ENCODE results near the gene PYROXD2. TPM values are rescaled to one million over a fixed set of nuclear protein-coding genes. Genes with fewer than 3 reads are reported as not detected.

The PYROXD2 gene
- total and polyA plus RNA-seq, 2 of the 8 experiments (the other 6 are each of a cell fraction or from before 2014, with no cell fraction given), result 3.2 to 5.4 TPM

DNA sequence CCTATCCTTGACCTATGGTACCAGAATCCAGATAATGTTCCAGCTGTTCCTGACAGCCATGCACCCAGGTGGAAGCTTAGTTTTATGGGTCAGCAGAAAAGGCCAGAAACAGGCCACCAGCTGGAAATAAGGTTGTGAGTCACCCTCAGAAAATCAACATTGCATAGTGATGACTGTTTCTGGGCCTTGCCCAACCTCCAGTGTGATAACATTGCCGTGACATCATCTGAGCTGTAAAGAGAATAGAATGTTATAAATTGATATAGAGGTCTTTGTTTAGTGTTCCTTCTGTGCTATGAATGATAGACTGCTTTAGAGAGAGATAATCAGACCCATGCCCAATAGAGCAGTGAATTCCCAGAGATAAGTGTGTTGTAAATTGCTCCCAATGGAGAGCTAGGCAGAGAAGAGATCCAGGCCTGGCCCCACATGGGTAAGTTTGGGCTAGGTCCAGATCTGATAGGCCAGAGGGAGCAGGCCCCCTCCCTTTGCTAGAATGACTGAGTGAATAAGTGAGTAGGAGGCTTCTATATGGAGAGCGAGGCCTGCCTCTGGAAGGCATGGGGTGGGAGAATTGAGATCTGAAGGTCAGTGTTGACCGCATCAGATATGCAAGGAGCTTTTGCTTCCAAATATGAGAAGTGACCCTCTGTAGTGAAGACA, 46.0 kb upstream of the PYROXD2 start (continued):
- TF ChIP-seq, protein P1, sequence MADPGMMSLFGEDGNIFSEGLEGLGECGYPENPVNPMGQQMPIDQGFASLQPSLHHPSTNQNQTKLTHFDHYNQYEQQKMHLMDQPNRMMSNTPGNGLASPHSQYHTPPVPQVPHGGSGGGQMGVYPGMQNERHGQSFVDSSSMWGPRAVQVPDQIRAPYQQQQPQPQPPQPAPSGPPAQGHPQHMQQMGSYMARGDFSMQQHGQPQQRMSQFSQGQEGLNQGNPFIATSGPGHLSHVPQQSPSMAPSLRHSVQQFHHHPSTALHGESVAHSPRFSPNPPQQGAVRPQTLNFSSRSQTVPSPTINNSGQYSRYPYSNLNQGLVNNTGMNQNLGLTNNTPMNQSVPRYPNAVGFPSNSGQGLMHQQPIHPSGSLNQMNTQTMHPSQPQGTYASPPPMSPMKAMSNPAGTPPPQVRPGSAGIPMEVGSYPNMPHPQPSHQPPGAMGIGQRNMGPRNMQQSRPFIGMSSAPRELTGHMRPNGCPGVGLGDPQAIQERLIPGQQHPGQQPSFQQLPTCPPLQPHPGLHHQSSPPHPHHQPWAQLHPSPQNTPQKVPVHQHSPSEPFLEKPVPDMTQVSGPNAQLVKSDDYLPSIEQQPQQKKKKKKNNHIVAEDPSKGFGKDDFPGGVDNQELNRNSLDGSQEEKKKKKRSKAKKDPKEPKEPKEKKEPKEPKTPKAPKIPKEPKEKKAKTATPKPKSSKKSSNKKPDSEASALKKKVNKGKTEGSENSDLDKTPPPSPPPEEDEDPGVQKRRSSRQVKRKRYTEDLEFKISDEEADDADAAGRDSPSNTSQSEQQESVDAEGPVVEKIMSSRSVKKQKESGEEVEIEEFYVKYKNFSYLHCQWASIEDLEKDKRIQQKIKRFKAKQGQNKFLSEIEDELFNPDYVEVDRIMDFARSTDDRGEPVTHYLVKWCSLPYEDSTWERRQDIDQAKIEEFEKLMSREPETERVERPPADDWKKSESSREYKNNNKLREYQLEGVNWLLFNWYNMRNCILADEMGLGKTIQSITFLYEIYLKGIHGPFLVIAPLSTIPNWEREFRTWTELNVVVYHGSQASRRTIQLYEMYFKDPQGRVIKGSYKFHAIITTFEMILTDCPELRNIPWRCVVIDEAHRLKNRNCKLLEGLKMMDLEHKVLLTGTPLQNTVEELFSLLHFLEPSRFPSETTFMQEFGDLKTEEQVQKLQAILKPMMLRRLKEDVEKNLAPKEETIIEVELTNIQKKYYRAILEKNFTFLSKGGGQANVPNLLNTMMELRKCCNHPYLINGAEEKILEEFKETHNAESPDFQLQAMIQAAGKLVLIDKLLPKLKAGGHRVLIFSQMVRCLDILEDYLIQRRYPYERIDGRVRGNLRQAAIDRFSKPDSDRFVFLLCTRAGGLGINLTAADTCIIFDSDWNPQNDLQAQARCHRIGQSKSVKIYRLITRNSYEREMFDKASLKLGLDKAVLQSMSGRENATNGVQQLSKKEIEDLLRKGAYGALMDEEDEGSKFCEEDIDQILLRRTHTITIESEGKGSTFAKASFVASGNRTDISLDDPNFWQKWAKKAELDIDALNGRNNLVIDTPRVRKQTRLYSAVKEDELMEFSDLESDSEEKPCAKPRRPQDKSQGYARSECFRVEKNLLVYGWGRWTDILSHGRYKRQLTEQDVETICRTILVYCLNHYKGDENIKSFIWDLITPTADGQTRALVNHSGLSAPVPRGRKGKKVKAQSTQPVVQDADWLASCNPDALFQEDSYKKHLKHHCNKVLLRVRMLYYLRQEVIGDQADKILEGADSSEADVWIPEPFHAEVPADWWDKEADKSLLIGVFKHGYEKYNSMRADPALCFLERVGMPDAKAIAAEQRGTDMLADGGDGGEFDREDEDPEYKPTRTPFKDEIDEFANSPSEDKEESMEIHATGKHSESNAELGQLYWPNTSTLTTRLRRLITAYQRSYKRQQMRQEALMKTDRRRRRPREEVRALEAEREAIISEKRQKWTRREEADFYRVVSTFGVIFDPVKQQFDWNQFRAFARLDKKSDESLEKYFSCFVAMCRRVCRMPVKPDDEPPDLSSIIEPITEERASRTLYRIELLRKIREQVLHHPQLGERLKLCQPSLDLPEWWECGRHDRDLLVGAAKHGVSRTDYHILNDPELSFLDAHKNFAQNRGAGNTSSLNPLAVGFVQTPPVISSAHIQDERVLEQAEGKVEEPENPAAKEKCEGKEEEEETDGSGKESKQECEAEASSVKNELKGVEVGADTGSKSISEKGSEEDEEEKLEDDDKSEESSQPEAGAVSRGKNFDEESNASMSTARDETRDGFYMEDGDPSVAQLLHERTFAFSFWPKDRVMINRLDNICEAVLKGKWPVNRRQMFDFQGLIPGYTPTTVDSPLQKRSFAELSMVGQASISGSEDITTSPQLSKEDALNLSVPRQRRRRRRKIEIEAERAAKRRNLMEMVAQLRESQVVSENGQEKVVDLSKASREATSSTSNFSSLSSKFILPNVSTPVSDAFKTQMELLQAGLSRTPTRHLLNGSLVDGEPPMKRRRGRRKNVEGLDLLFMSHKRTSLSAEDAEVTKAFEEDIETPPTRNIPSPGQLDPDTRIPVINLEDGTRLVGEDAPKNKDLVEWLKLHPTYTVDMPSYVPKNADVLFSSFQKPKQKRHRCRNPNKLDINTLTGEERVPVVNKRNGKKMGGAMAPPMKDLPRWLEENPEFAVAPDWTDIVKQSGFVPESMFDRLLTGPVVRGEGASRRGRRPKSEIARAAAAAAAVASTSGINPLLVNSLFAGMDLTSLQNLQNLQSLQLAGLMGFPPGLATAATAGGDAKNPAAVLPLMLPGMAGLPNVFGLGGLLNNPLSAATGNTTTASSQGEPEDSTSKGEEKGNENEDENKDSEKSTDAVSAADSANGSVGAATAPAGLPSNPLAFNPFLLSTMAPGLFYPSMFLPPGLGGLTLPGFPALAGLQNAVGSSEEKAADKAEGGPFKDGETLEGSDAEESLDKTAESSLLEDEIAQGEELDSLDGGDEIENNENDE (IDR thresholded peaks at IDR 0.05; ENCODE audit: insufficient replicate concordance, low read length), result no peak
- TF ChIP-seq TCF12 (IDR thresholded peaks at IDR 0.05; ENCODE audit: low read depth, low read length) (no peak), ATF2 (IDR thresholded peaks at IDR 0.05; ENCODE audit: low read length) (no peak), CBX8 (IDR thresholded peaks at IDR 0.05; ENCODE audit: borderline replicate concordance, low read depth, low read length) (no peak), PHF8 (conservative IDR thresholded peaks at IDR 0.05; ENCODE audit: low read depth, low read length) (no peak), JUN (IDR thresholded peaks at IDR 0.05; ENCODE audit: low read depth, low read length) (no peak)
- TF ChIP-seq, protein P2, sequence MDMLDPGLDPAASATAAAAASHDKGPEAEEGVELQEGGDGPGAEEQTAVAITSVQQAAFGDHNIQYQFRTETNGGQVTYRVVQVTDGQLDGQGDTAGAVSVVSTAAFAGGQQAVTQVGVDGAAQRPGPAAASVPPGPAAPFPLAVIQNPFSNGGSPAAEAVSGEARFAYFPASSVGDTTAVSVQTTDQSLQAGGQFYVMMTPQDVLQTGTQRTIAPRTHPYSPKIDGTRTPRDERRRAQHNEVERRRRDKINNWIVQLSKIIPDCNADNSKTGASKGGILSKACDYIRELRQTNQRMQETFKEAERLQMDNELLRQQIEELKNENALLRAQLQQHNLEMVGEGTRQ (IDR thresholded peaks at IDR 0.05; ENCODE audit: low read length), result no peak

All from H1 (cell line).